MM.1S (cell line): ENCODE data around the gene CTRL.

Source experiments
- DNase-seq: peaks from one replicate; pipeline ENCODE4 v3.0.0-alpha.2; 2015
- H2AFZ ChIP-seq: fragments of 300-600 bp; sonication (generic); 2 replicates; pipeline ENCODE4 v1.6.0; 2016; ENCODE audit warnings: antibody characterized with exemption, low read length
- H3F3A ChIP-seq: fragments of 300-600 bp; sonication (generic); 2 replicates; pipeline ENCODE4 v1.6.1; 2016; ENCODE audit warnings: mild to moderate bottlenecking, antibody characterized with exemption, low read length, moderate library complexity, mixed read lengths; ENCODE audit not compliant: insufficient read depth
- H3K27ac ChIP-seq: fragments of 300-600 bp; sonication (generic); 2 replicates; pipeline ENCODE4 v1.5.1; 2016; ENCODE audit warnings: mild to moderate bottlenecking, low read length
- H3K27me3 ChIP-seq: fragments of 300-600 bp; sonication (generic); replicated peaks from 2 replicates; pipeline ENCODE4 v1.6.0; 2016; ENCODE audit warnings: low read length; ENCODE audit not compliant: insufficient read depth
- H3K36me3 ChIP-seq: fragments of 300-600 bp; sonication (generic); replicated peaks from 2 replicates; pipeline ENCODE4 v1.6.1; 2016; ENCODE audit warnings: mild to moderate bottlenecking, low read length, mixed read lengths; ENCODE audit not compliant: insufficient read depth
- H3K4me1 ChIP-seq: fragments of 300-600 bp; sonication (generic); 2 replicates; pipeline ENCODE4 v1.6.1; 2016; ENCODE audit warnings: low read length, mixed read lengths
- H3K4me2 ChIP-seq: fragments of 300-600 bp; sonication (generic); 2 replicates; pipeline ENCODE4 v1.6.0; 2016; ENCODE audit warnings: low read depth, low read length
- H3K4me3 ChIP-seq: fragments of 300-600 bp; sonication (generic); 2 replicates; pipeline ENCODE4 v1.5.1; 2016; ENCODE audit warnings: low read length, mixed read lengths
- H3K79me2 ChIP-seq: fragments of 300-600 bp; sonication (generic); 2 replicates; pipeline ENCODE4 v1.6.1; 2016; ENCODE audit warnings: mixed run types, low read length, mixed read lengths
- H3K9ac ChIP-seq: fragments of 300-600 bp; sonication (generic); 2 replicates; pipeline ENCODE4 v1.6.1; 2016; ENCODE audit warnings: low read length, mixed read lengths
- H3K9me2 ChIP-seq: fragments of 300-600 bp; sonication (generic); replicated peaks from 2 replicates; pipeline ENCODE4 v1.6.1; 2016; ENCODE audit warnings: mild to moderate bottlenecking, low read length, mixed read lengths; ENCODE audit not compliant: insufficient read depth
- H3K9me3 ChIP-seq: fragments of 300-600 bp; sonication (generic); replicated peaks from 2 replicates; pipeline ENCODE4 v1.6.1; 2016; ENCODE audit warnings: mild to moderate bottlenecking, low read length, mixed read lengths; ENCODE audit not compliant: insufficient read depth
- H4K20me1 ChIP-seq: fragments of 300-600 bp; sonication (generic); 2 replicates; pipeline ENCODE4 v1.6.1; 2016; ENCODE audit warnings: mild to moderate bottlenecking, low read length, moderate library complexity, mixed read lengths; ENCODE audit not compliant: insufficient read depth
- EZH2 ChIP-seq: fragments of 300-600 bp; sonication (generic); optimal IDR thresholded peaks from 2 replicates; pipeline ENCODE3; 2017; ENCODE audit warnings: low read depth, mild to moderate bottlenecking, antibody characterized with exemption, low read length, mixed read lengths
- EZH2phosphoT487 ChIP-seq: fragments of 300-600 bp; sonication (generic); IDR thresholded peaks from 2 replicates; pipeline ENCODE4 v1.6.1; 2018; ENCODE audit warnings: antibody characterized with exemption, low read length
- TF ChIP-seq, protein P1 (sequence below): fragments of 300-600 bp; sonication (generic); IDR thresholded peaks from 2 replicates; pipeline ENCODE4 v1.5.1; 2016; ENCODE audit warnings: antibody characterized with exemption, low read length, mixed read lengths

The CTRL gene

DNA sequence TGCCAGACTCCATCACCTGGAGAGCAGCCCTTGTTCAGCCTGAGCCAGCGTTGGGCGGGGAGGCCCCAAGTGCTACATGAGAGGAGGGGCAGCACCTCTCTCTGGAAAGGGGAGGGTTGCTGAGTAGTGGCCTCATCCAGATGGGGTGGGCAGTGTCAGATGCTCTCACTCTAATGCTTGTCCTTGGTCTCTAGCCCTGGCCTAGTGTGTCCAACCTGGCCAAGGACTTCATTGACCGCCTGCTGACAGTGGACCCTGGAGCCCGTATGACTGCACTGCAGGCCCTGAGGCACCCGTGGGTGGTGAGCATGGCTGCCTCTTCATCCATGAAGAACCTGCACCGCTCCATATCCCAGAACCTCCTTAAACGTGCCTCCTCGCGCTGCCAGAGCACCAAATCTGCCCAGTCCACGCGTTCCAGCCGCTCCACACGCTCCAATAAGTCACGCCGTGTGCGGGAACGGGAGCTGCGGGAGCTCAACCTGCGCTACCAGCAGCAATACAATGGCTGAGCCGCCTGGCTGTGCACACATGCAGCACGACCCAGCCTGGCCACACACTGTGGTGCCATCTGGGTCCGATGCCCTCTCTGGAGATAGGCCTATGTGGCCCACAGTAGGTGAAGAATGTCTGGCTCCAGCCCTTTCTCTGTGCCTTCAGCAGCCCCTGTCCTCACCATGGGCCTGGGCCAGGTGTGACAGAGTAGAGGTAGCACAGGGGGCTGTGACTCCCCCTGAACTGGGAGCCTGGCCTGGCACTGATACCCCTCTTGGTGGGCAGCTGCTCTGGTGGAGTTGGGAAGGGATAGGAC is 4.3 kb downstream of the CTRL start:
- Histone ChIP-seq H3K79me2 (no peaks in the 10 kb centered on the region), H3K27ac (no peak overlapping the region), H4K20me1 (no peaks in the 10 kb centered on the region), H3K9me2 (no peaks in the 10 kb centered on the region), H2AFZ (no peak overlapping the region), H3K4me3 (no peak overlapping the region), H3K9ac (no peak overlapping the region), H3K36me3 (no peaks in the 10 kb centered on the region), H3K9me3 (no peaks in the 10 kb centered on the region), H3K4me2 (no peak overlapping the region), H3K4me1 (no peaks in the 10 kb centered on the region), H3K27me3 (no peaks in the 10 kb centered on the region), H3F3A (no peaks in the 10 kb centered on the region)
- TF ChIP-seq, protein P1, sequence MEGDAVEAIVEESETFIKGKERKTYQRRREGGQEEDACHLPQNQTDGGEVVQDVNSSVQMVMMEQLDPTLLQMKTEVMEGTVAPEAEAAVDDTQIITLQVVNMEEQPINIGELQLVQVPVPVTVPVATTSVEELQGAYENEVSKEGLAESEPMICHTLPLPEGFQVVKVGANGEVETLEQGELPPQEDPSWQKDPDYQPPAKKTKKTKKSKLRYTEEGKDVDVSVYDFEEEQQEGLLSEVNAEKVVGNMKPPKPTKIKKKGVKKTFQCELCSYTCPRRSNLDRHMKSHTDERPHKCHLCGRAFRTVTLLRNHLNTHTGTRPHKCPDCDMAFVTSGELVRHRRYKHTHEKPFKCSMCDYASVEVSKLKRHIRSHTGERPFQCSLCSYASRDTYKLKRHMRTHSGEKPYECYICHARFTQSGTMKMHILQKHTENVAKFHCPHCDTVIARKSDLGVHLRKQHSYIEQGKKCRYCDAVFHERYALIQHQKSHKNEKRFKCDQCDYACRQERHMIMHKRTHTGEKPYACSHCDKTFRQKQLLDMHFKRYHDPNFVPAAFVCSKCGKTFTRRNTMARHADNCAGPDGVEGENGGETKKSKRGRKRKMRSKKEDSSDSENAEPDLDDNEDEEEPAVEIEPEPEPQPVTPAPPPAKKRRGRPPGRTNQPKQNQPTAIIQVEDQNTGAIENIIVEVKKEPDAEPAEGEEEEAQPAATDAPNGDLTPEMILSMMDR = no peak
- TF ChIP-seq EZH2phosphoT487 = no peak
- TF ChIP-seq EZH2 = no peak
- no peak for DNase-seq

DNA sequence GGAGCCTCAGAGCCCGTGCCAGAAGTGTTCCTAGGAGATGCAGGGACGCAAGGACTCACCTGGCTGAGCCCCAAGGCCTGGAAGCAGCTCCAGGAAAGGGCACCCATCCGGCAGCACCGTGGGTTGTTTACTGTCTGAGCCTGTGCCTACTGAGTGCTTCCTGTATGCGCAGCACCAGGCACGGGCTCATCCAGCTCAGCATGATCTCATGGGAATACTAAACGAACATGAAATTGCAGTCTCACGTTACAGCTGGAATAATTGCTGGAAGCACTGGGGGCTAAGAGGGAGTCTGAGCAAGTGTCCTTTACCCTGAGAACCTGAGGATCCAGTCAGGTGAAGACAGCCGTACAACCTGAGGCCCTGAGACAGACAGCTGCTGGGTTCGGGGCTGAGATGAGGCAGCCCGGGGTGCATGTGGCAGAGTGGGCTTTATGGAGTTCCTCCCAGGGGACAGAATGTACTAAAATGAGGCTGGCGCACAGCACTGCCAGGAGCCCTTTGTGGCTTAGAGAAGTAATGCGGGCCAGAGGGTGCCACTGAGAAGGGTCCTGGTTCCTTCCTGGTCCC is 5.4 kb downstream of the CTRL start:
- TF ChIP-seq, protein P1 = peak; percentile 4; the same call in 1 of the 2 replicates
- no peak for TF ChIP-seq EZH2phosphoT487

DNA sequence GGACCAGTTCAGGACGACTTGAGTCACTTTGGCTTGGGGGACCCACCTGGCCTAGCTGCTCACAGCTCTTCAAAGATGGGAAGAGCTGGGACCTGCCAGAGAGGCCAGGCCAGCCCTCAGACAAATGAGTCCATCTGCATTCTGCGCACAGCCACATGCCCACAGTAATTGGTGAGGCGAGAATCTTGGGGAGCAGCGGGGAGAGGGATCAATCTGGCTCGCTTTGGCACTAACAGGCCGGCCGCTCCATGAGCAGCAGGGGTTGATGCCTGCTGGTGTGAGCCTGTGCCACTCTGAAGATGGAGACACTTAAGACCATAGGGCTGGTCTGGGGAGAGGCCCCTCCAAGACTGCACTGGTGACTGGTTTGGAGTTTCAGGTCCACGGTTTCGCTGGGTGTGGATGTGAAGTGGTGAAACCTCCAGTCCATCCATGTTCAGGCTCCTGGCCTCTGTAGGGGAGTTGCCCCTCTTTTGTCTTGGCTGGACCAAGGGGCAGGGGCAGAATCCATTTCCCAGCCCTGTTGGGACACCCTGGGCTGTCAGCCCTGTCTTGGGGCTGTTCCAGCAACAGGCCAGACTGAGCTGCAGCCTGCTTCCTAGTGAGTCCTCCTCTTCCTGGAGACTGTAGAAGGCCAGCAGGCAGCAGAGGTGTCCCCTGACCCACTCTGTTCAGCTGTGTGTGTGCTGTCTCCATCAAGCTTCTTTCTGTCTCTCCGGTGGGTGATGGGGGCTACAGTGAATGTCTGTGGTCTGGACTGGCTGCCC is 7.3 kb downstream of the CTRL start:
- no peaks in the 10 kb centered on the region for H3K9me3 ChIP-seq
- no peaks in the 10 kb centered on the region for H4K20me1 ChIP-seq
- H3K4me3 ChIP-seq = no peak overlapping the region
- no peaks in the 10 kb centered on the region for H3K27me3 ChIP-seq
- H3K4me2 ChIP-seq = no peak overlapping the region
- peaks cover 5% of the 10 kb centered on the region for H3K79me2 ChIP-seq
- H3K4me1 ChIP-seq = no peaks in the 10 kb centered on the region
- no peaks in the 10 kb centered on the region for H3K36me3 ChIP-seq
- no peak overlapping the region for H3K27ac ChIP-seq
- no peak for TF ChIP-seq EZH2phosphoT487
- no peak for TF ChIP-seq EZH2
- TF ChIP-seq, protein P1 = no peak
- H3K9ac ChIP-seq = no peak overlapping the region
- H3K9me2 ChIP-seq = no peaks in the 10 kb centered on the region
- DNase-seq = no peak
- H2AFZ ChIP-seq = no peak overlapping the region
- no peaks in the 10 kb centered on the region for H3F3A ChIP-seq

More for the DNA sequence above, 5.4 kb downstream of the CTRL start:
- no peaks in the 10 kb centered on the region for H3K9me3 ChIP-seq
- H3K27ac ChIP-seq = no peak overlapping the region
- H3K27me3 ChIP-seq = no peaks in the 10 kb centered on the region
- H3F3A ChIP-seq = no peaks in the 10 kb centered on the region
- no peak for DNase-seq
- H3K4me2 ChIP-seq = no peak overlapping the region
- H3K4me1 ChIP-seq = no peaks in the 10 kb centered on the region
- H3K9me2 ChIP-seq = no peaks in the 10 kb centered on the region
- no peak overlapping the region for H3K9ac ChIP-seq
- H4K20me1 ChIP-seq = no peaks in the 10 kb centered on the region
- no peaks in the 10 kb centered on the region for H3K36me3 ChIP-seq
- no peak overlapping the region for H3K4me3 ChIP-seq
- no peak overlapping the region for H2AFZ ChIP-seq
- H3K79me2 ChIP-seq = no peaks in the 10 kb centered on the region
